GM21737 (cell line): ENCODE data around the gene HJURP.

Experiments used
- ATAC-seq: cut with Tn5 transposase; IDR thresholded peaks from one replicate; pipeline ENCODE4 v1.9.1; 2021; ENCODE audit warnings: mild to moderate bottlenecking, moderate library complexity; ENCODE audit not compliant: unreplicated experiment

The HJURP gene

DNA sequence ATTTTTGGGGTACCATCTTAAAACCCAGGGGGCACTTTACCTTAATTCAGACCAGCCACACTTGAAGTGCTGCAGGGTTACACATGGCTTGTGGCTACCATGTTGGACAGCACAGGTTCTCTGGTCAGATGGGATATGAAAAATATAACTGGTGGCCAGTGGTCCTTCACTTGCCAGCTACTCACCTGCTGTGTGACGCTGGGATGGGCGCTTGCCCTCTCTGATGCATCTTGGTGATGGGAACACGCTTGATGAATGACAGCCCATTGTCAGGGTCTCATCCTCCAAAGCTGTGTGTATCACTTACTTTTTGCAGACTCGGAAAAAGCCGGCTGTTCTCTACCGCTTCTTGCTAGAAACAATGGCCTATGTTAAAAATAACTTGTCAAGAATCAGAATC lies 22.5 kb downstream of the HJURP start:
- no peak for ATAC-seq

DNA sequence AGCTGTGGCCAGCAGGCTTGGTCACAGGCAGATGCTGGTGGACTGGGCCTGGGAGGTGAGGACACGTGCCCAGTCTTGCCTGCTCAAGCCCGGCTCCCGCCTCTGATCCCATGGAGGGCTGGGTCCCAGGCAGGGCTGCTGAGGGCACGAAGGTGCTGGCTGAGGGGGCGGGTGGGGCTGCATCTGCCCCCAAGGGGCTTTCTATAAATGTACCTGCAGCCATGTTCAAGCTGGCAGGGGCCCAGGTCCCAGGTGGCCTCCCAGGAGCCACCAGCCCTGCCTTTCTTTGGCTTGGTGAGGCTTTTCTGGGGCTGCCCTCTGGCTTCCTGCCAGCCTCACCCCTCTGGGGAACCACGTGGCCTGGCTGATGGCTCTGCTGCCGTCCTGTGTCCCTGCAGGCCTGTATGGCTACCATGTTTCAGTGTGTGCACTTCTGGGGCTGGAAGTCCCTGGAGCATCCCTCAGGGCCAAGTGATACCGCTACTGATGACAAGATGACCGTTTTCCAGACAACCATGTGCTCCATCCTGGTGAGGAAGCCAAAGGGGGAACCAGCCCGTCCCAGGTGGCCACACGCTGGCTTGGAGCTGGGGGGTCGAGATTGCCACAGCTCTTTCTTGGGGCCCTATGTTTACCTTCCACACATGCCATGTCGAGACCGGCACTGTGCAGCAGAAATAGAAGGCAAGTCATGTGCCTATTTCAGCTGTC lies 23.2 kb downstream of the HJURP start:
- ATAC-seq, result no peak

DNA sequence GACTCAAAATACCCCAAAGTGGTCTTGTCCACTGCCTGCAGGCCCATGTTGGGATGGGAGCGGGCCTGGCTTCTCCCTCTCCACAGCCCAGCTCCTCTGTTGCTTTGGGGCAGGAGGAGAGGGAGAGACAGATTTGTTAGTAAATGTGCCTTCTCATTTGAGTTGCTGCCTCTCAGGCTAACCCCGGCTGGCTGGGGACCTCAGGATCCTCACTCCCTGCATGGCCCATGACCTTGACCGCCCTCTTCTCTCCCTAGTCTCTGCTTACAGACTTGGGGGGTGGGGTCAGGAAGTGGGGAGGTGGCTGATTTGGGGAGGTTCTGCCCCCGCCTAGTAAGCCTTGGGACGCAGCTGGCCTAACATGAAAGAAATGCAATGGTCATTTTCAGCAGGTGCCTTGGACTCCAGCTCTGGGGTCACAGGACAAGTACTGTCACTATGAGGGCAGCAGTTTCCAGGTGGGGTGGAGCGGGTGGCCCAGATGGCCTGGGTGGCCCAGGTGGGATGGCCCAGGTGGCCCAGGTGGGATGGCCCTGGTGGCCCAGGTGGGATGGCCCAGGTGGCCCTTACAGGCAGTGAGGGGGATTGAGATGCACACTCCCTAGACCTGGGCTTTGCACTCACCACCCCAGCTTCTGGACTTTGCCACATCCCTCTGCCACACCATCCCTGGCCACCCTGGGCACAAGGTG lies 24.1 kb downstream of the HJURP start:
- ATAC-seq, result no peak

DNA sequence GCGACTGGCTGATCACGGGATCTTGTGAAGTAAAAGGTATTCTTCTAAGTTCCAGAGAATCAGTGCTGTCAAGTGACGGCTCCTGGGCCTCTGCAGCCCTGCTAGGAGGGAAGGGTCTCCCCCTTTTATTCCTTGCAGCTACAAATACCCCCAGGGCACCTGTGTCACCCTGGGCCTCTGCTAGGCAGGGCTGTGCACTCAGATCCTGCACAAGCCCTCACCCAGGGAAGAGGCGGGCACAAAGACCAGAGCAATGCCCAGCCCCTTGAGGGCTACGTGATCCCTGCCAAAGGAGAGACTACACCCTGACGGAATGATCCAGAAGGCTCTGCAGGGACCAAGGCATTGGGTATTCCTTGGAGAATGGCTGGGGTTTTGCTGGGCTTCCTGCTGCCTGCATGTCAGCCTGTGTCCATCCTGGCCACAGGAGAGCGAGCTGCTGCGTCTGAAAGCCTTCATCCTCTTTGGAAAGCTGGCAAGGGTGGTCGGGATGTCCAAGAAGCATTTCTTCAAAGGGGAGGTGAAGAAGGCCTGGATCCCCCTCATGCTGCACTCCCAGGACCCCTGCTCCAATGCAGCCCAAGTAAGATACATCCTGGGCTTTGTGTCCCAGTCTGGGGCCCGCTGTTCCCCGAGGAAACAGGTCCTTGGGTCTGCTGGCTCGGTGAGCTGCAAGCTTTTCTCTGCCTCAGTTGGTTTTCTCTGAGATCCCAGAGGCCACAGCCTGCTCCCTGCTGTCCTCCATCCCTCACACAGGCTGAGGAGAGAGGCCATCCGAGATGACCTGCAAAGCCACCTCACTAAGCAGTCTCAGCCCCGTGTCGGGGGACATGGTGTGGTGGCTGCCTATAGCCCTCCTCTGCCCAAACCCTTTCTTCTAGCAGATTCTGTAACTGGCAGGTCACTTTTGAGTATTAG lies 24.9 kb downstream of the HJURP start:
- ATAC-seq, result no peak

DNA sequence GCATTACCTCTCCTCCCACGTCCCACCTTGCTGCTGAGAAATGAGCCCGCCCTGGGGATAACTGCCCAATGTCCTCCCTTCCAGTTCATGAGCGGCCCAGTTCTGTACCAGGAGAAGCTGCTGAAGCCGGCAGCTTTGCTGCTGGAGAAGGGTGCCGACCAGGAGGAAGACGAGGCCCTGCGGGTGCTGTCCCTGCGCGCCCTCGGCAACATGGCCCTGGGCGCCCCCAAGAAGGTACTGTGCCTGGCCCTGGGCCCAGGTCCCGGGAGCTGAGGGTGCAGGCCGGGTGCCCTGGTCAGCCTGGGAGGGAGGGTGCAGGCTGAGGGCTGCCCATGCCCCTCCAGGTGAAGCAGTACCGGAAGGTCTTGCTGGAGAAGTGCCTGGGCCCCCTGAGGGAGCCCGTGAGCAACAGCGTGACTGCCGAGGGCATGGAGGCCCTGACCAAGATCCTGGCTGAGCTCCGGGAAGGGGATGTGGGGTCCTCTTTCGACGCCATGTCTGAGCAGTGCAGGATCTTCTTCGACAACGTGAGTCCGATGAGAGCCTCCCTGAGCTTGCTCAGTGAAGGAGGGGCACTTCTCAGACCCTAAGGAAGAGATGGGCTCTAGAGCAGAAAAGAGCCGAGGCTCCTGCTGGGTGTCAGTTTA lies 25.7 kb downstream of the HJURP start:
- no peak for ATAC-seq

DNA sequence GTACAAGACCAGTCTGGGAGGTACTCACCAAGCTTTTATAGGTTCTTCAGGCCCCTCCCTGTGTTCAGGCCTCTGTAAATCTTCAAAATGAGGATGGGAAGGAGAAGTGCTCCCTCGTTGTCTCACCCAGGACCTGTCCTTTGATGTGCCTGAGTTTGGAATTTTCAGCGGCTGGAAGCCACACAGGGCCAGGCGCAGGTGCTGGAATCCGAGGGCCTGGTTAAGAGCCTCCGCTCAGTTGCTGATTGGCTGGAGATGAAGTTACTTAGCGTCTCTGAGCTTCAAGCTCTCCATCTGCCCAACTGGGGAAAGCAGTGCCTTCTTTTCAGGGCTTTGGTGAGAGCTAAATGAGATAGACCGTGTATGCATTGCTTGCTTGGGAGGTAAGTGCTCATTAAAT lies 30.0 kb downstream of the HJURP start:
- no peak for ATAC-seq

DNA sequence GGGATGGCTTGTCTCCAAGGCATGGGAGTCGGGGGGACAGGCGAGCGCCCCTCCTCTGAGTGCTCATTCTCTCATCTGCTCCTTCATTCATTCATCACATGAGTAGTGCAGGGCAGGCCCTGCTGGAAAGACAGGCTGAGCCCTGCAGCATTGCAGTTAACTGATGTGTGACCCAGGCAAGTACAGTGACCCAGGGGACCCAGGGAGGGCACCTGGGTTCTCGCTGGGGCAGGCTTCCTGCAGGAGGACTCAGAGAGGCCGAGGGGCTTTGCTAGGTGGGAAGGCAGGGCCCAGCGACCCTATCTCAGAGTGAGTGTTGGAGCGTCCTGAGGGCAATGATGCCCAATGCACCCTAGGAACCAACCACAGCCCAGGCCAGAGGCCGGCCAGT lies 30.6 kb downstream of the HJURP start:
- no peak for ATAC-seq

DNA sequence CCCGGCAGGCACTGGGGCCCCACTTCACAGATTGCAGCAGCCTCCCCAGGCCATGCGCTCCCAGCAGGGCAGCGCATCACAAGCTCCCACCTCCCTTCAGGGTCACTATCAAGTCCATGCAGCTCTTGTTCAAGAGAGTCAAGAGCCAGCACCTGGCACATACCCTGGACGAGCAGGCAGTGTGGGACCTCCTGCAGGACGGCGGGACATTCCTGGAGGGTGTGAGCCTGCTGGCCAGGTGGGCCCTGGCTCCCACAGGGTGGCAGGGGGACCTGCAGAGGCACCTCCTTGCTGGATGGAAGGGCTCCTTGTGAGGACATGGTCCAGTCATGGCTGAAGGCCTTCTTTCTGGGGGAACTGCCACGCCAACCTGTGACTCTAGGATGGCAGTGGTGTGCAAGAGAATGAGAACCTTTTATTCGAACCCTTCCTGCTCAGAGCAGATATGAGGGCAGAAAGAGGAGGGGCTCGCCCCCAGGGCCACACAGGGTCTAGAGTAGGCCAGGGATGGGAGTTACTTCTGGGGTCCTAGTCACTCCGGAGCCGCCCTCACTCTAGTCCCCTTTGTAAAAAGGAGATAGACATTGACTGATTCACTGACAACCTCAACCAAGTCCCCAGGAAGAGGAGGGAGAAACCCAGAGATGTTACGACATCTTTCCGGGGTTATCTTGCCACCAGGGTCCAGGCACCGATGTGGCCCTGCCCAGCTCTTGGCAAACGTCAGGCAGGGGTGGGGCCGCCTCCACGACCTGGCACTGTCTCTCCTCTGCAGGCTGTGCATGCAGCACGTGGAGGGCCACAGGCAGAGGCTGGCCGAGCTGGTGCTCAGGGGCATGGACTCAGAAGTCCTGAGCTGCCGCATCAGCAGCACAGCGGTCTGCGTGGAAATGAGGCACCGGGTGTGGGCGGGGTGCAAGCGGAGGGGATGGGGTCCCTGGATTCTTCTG lies 31.3 kb downstream of the HJURP start:
- ATAC-seq, result no peak

DNA sequence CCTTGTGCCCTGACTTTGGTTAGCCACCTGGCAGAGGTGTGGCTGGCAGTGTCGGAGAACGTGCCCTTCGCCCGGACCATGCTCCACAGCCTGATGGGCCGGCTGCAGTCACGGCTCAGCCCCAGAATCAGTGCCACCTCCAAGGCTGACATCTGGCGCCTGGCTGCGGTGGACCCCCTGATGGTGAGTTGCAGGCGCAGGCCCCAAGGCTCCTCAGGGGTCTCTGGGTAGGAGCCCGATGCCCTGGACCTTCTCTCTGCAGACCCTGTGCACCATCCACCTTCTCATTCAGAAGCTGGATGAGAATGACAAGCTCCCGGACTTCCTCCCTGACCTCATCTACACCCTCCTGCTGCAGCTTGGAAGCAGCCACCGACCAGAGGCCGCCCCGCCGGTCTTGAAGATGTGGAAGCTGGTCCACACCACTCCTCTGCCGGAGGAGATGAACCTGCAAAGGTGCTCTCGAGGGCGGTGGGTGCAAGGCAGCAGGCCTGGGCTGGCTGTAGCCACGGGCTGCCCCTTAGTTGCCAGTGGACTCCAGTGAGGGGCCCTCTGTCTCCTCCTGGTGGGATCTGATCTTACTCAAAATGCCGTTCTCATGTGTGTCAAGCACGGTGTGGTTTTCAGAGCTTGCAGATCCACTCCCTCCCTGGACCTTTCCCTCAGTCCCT lies 32.1 kb downstream of the HJURP start:
- ATAC-seq, result no peak

DNA sequence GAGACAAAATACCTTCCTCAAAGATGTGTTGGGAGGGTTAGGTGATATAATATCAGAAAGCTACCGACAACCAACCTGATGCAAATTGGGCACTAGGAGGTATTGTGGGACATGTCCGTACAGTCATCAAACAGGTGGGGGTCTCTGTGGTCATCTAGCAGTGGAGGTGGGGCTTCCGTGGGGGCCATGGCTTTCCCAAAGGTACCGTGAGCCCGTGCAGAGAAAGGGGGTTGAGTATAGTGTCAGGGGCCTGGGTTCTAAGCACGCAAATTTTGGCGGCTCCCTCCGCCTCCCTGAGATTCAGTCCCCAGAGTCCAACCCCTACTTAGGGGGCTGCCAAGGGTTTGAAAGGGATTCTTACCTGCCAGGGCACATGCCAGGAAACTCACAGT lies 32.6 kb downstream of the HJURP start:
- no peak for ATAC-seq

DNA sequence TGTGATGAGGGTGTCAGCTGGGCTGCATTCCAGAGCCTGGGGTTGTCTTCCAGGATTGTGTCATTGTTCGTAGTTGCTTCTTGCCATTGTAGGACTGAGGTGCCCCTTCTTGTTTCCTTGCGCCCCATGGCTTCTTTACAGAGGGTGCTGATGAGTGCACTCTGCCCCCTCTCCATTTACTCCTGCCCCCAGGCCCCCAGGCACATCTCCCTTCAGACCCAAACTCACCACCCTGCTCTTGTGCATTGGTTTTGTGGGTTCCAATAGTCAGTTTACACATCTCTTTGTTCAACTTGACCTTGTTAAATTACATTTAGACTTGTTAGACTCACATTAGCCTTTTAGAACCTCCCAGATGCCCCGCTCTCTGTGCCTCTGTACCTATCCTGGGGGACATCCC lies 33.1 kb downstream of the HJURP start:
- no peak for ATAC-seq

DNA sequence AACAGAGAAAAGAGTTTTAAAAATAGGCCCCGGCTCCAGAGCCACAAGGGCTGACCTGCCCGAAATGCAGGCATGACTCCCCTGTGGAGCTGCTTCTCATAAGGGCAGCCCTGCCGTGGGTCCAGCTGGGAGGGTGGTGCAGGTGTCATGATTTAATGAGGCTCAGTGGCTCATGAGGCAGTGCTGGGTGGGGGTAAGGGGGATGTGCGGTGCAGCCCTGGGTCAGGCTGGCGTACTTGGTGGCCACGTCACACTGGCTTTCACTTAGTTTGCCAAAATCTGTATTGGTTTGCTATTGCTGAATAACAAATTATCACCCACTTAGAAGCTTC lies 33.6 kb downstream of the HJURP start:
- ATAC-seq, result no peak

DNA sequence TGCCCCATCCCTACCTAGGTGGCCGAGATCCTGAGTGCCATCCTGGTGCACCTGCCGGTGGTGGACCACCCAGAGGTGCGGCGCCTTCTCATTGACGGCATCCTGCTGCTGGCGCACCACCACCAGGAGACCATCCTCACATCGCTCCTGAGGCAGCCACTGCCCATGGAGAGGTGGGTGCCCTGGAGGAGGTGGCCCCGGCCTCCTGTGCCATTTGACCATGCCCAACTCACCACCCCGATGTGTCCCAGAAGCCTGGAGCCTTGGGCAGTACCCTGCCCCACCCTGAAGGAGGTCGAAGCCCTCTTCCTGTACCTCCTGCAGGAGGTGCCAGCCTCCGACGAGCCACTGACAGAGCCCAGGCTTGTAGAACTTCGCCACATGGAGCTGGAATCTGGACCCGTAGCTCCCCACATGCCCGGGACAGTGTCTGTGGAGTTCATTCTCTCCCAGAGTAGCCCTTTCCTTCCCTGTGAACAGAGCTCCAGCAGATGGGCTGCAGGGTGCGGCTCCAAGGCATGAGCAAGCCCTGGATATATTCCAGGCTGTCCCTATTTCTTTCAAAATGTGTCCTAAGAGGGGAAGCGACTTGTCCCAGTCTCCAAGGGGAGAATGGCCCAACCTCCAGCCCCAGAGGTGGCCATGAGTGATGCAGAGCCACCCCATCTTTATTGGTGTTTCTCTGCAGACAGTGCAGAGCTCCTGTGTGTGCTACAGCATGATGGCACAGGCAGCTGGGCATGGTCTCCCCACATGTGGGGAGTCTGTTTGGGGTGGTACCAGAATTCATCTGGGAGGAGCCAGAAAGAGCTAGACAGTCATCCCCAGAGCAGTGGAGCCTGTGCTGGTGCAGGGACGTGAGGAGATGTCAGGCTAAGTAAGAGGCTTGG lies 34.2 kb downstream of the HJURP start:
- ATAC-seq, result no peak

DNA sequence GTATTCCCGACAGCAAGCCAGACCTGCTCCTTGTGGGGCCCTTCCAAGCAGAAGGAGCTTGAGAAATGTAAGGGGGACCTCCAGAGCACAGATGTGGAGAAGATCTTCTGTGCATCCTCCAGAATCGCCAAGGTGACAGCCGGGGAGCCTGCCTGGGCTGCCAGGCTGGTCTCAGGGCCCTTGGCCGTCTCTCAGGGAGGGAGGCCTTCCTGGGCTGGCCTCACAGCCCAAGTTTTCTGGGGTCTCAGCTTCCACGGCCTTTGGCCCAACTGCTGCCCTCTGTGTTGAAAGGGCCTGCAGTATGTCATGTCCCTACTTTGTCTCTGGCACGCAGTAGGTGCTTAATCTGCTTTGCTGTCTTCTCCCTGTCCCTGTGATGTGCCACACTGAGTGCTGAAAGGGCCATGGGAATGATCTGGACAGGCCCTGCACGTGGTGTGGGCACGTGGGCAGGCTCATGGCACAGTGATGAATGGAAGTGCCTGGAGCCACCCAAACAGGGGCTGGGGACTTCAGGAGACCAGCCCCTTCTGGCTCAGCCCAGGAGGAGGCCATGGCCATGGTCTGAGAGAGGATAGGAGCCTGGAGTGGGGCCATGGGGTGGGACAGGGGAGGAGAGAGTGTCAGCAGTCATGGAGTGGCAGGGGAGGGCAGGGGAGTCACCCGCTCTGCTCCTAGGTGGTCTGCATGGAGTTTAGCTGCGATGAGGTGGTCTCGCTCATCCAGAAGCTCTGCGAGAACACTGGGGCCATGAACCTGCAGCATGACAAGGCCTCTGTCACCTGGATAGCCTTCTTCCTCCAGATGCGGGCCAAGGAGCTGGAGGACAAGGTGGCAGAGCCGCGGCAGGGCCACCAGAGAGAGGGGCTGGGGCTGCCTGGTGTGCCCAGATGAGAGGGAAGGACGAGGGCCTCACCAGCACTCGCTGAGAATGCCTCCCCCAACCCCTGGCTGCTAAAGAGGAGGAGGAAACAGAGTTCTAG lies 35.4 kb downstream of the HJURP start:
- ATAC-seq, result no peak

DNA sequence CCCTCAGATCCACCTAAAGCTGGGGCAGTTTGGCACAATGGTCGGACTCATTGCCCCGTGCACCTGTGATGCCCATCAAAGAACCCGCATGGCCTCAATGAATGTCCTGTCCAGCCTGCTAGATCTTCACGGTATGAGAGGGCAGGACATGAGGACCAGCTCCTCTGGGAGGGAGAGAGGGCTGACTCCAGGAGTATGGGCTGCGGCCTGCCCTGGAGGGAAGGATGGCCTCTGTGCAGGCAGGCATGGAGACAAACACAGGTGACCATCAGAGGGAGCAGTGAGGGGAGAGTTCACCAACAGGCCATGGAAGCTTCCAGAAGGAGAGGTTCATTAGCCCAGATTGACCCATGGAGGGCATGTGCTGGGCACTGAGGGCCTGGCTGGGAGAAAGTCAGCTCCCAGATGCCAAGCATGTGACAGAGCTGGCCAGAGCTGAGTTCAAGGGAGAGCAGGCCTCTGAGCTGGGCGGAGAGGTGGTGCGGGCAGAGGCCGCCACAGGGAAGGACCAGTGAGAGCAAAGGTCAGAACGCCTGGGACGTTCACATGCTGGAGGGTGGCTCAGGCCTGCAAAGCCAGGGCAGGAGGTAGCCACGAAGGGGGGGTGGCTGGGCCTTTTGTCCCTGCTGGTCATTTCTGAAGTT lies 36.2 kb downstream of the HJURP start:
- ATAC-seq, result no peak

DNA sequence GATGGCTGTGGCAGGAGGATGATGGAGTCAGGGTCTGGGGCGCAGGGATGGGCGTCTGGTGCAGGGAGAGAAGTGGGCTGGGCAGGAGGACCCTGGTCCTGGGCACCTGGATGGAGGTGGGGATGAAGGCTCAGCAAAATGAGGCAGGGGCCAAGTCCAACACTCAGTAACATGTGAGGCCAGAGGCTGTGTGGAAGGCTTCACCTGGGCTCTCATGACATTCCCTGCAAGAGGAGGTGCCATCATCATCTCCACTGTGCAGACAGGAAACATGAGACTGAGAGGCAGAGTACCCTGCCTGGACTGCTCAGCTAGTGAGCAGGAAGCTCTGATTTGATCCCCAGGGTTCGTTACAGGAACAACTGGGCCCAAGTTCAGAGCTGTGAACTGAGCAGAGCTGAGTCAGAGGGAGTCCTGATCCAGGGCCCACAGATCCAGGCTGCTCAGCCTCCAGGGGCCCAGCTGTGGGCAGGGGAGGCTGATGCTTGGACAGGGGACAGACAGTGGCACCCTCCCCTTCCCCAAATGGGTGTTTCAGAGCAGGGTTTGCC lies 36.9 kb downstream of the HJURP start:
- no peak for ATAC-seq

DNA sequence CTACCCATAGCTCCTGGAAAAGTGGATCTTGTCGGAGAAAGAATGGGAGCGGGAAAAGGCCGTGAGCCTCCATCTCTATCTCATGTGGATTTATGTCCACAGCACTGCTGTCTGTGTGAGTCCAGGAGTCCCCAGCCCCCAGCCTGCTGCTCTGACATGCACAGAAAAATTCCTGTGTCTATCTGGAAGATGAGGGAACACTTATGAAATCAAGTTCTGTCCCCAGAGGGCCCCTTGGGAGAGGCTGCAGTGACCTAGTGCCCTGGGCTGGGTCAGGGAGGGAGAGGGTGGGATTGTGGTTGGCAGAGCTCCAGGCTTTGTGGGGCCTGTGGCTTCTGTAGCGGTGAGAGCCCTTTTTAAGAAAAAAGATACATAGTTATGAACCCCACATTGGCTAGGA lies 37.6 kb downstream of the HJURP start:
- no peak for ATAC-seq
